ENCODE measurements around the gene COL16A1.

Gene COL16A1

DNA sequence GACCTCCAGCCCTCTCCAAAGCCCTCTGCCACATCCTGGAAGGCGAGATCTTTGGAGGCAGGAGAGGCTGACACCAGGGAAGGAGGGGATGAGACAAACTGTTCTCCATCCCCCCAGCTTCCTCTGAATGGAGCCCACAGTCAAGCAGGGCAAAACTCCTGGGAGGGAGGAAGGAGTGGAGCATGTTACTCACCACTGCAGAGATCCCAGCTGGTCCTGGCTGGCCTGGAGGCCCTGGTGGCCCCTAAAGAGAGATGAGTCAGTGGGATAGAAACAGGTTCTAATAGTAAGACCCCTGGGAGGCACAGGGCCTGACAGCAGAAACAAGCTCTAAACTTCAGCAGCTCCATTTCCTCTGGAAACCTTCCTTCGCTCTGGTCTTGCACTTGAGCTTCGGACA lies 45.1 kb downstream of the COL16A1 start:
- H3K27ac ChIP-seq (ENCODE audit: low read length) = no peak overlapping the region
- no peaks in the 10 kb centered on the region for H4K20me1 ChIP-seq (ENCODE audit: insufficient read depth, low read length)
- H3K4me3 ChIP-seq (ENCODE audit: low read length) = no peak overlapping the region
- H3K79me2 ChIP-seq (ENCODE audit: low read length) = no peaks in the 10 kb centered on the region
- H3K4me1 ChIP-seq (ENCODE audit: low read length) = no peaks in the 10 kb centered on the region
- no peak overlapping the region for H3K9ac ChIP-seq (ENCODE audit: low read length)
- DNase-seq = no peak
- no peaks in the 10 kb centered on the region for H3F3A ChIP-seq (ENCODE audit: insufficient read depth, low read length)
- no peaks in the 10 kb centered on the region for H3K9me2 ChIP-seq (replicated peaks; ENCODE audit: insufficient read depth, low read length)
- peaks cover 74% of the 10 kb centered on the region for H3K27me3 ChIP-seq (replicated peaks; ENCODE audit: insufficient read depth, low read length)
- TF ChIP-seq EZH2 (optimal IDR thresholded peaks at IDR 0.05; ENCODE audit: low read depth, low read length) (no peak), EZH2phosphoT487 (IDR thresholded peaks at IDR 0.05; ENCODE audit: low read length) (no peak)
- TF ChIP-seq, protein P1, sequence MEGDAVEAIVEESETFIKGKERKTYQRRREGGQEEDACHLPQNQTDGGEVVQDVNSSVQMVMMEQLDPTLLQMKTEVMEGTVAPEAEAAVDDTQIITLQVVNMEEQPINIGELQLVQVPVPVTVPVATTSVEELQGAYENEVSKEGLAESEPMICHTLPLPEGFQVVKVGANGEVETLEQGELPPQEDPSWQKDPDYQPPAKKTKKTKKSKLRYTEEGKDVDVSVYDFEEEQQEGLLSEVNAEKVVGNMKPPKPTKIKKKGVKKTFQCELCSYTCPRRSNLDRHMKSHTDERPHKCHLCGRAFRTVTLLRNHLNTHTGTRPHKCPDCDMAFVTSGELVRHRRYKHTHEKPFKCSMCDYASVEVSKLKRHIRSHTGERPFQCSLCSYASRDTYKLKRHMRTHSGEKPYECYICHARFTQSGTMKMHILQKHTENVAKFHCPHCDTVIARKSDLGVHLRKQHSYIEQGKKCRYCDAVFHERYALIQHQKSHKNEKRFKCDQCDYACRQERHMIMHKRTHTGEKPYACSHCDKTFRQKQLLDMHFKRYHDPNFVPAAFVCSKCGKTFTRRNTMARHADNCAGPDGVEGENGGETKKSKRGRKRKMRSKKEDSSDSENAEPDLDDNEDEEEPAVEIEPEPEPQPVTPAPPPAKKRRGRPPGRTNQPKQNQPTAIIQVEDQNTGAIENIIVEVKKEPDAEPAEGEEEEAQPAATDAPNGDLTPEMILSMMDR (IDR thresholded peaks at IDR 0.05; ENCODE audit: low read length) = no peak
- no peaks in the 10 kb centered on the region for H3K9me3 ChIP-seq (replicated peaks; ENCODE audit: insufficient read depth, low read length)
- H3K4me2 ChIP-seq (ENCODE audit: low read depth, low read length) = no peak overlapping the region
- no peaks in the 10 kb centered on the region for H3K36me3 ChIP-seq (replicated peaks; ENCODE audit: insufficient read depth, low read length)
- H2AFZ ChIP-seq (ENCODE audit: low read length) = no peak overlapping the region

DNA sequence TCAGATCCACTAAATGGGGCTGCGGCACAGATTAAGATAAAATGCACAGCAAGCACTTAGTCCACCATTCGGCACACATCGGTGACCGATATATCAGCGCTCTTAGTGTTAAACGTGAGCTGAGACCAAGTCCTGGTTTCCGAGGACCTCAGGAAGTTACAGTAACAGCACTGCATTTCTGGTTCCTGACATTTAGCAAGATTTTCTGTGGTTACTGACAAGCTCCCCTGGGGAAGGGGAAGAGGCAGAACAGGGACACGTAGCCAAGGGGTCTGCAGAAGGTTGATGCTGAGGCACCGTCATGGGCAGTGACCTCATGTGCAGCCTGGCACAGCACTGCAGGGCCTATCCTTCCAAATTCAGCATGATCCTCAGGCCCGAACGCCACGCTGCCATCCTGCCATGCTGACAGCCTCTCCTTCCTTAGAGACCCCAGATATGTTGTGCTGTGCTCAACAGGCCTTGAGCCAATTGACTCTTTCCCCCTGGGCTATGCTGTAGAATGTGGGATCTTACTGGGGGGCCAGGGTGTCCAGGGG lies 45.8 kb downstream of the COL16A1 start:
- peaks cover 72% of the 10 kb centered on the region for H3K27me3 ChIP-seq (replicated peaks; ENCODE audit: insufficient read depth, low read length)
- no peak overlapping the region for H3K4me2 ChIP-seq (ENCODE audit: low read depth, low read length)
- H4K20me1 ChIP-seq (ENCODE audit: insufficient read depth, low read length) = no peaks in the 10 kb centered on the region
- no peak overlapping the region for H2AFZ ChIP-seq (ENCODE audit: low read length)
- no peak overlapping the region for H3K27ac ChIP-seq (ENCODE audit: low read length)
- TF ChIP-seq, protein P1 (IDR thresholded peaks at IDR 0.05; ENCODE audit: low read length) = no peak
- no peak for TF ChIP-seq EZH2 (optimal IDR thresholded peaks at IDR 0.05; ENCODE audit: low read depth, low read length)
- H3K4me1 ChIP-seq (ENCODE audit: low read length) = no peaks in the 10 kb centered on the region
- no peaks in the 10 kb centered on the region for H3K9me2 ChIP-seq (replicated peaks; ENCODE audit: insufficient read depth, low read length)
- H3K79me2 ChIP-seq (ENCODE audit: low read length) = no peaks in the 10 kb centered on the region
- no peaks in the 10 kb centered on the region for H3K9me3 ChIP-seq (replicated peaks; ENCODE audit: insufficient read depth, low read length)
- no peak overlapping the region for H3K4me3 ChIP-seq (ENCODE audit: low read length)
- no peaks in the 10 kb centered on the region for H3F3A ChIP-seq (ENCODE audit: insufficient read depth, low read length)
- DNase-seq = no peak
- H3K36me3 ChIP-seq (replicated peaks; ENCODE audit: insufficient read depth, low read length) = no peaks in the 10 kb centered on the region
- H3K9ac ChIP-seq (ENCODE audit: low read length) = no peak overlapping the region

DNA sequence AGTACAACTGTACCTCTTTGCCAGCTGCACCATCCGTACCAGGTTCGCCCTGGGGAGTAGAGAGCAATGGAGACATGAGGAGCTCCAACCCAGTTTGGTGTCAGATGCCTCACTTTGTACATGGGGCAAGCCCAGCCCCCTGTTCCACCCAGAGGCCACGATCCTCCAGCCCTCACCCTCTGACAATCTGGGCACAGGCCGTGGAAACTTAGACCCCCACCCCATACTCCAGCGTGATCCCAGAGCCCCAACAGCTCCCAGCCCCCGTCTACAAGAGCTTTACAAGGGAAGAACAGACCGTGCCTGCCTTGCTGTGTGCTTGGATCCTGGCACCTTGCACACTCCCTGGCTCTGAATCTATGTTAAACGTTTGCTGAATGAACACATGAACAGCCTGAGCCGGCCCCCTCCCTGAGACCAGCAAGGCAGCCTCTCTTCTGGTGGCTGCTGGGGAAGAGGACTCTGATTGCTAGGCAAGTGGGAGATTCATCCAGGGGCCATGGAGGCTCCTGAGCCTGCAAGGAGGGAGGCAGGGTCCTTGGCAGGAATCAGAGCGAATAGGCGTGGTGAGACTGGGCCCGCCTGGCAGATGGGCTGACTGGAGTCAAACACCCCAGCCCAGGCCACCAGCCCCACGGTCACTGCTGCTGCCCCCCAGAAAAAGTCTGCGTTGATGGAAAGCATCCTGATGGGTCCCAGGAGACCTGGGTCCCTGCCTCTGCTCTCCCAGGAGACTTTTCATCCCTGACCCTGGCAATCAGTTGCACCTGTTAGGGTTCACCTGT lies 46.6 kb downstream of the COL16A1 start:
- no peaks in the 10 kb centered on the region for H3K36me3 ChIP-seq (replicated peaks; ENCODE audit: insufficient read depth, low read length)
- H3F3A ChIP-seq (ENCODE audit: insufficient read depth, low read length) = no peaks in the 10 kb centered on the region
- no peaks in the 10 kb centered on the region for H3K79me2 ChIP-seq (ENCODE audit: low read length)
- H3K9me3 ChIP-seq (replicated peaks; ENCODE audit: insufficient read depth, low read length) = no peaks in the 10 kb centered on the region
- no peaks in the 10 kb centered on the region for H4K20me1 ChIP-seq (ENCODE audit: insufficient read depth, low read length)
- no peak overlapping the region for H3K4me3 ChIP-seq (ENCODE audit: low read length)
- H3K4me2 ChIP-seq (ENCODE audit: low read depth, low read length) = no peak overlapping the region
- TF ChIP-seq EZH2phosphoT487 (IDR thresholded peaks at IDR 0.05; ENCODE audit: low read length) (no peak), EZH2 (optimal IDR thresholded peaks at IDR 0.05; ENCODE audit: low read depth, low read length) (no peak)
- TF ChIP-seq, protein P1 (IDR thresholded peaks at IDR 0.05; ENCODE audit: low read length) = no peak
- H3K9ac ChIP-seq (ENCODE audit: low read length) = no peak overlapping the region
- no peaks in the 10 kb centered on the region for H3K9me2 ChIP-seq (replicated peaks; ENCODE audit: insufficient read depth, low read length)
- peaks cover 70% of the 10 kb centered on the region for H3K27me3 ChIP-seq (replicated peaks; ENCODE audit: insufficient read depth, low read length)
- no peaks in the 10 kb centered on the region for H3K4me1 ChIP-seq (ENCODE audit: low read length)
- no peak overlapping the region for H3K27ac ChIP-seq (ENCODE audit: low read length)
- DNase-seq = no peak
- no peak overlapping the region for H2AFZ ChIP-seq (ENCODE audit: low read length)

Measured in MM.1S (cell line).